ENCODE measurements around the gene NTNG1. TPM values are rescaled to one million over a fixed set of nuclear protein-coding genes. Genes with fewer than 3 reads are reported as not detected.

Gene NTNG1
- total and polyA plus RNA-seq, 3 donors from 2014 or later: 1.8 to 2.3 (median 2.2) TPM

GRCh38 chr1:107480548-107481415 is 339.9 kb downstream of the NTNG1 start:
- intact Hi-C loops (cut with DNase I; ENCODE audit: low total_unique reads): no loop called here
- no peak for TF ChIP-seq CTCF (IDR thresholded peaks at IDR 0.05)
- no peak for TF ChIP-seq POLR2A (IDR thresholded peaks at IDR 0.05)
- peak; percentile 39 for DNase-seq
- Histone ChIP-seq H3K4me3 (peak overlapping the region; percentile 10 to 36), H3K4me1 (peaks cover 3% of the 10 kb centered on the region), H3K9me3 (no peaks in the 10 kb centered on the region), H3K36me3 (ENCODE audit: low read depth, missing control alignments) (no peaks in the 10 kb centered on the region), H3K27me3 (no peaks in the 10 kb centered on the region), H3K27ac (no peak overlapping the region)
- WGBS, 2 donors: 33 to 34% methylated on average over 24 to 26 of the region's 37 CpGs

- Histone ChIP-seq H3K27me3 (no peaks in the 10 kb centered on the region), H3K4me3 (no peak overlapping the region), H3K9me3 (no peaks in the 10 kb centered on the region), H3K36me3 (ENCODE audit: low read depth, missing control alignments) (no peaks in the 10 kb centered on the region), H3K27ac (no peak overlapping the region), H3K4me1 (peaks cover 3% of the 10 kb centered on the region)
- intact Hi-C loops (cut with DNase I; ENCODE audit: low total_unique reads): no loop called here
- 41 to 52% methylated on average over 3 of the region's 3 CpGs for WGBS, 2 donors
- DNase-seq: no peak
- TF ChIP-seq POLR2A (IDR thresholded peaks at IDR 0.05): no peak
- TF ChIP-seq CTCF (IDR thresholded peaks at IDR 0.05): no peak
Measured at GRCh38 chr1:107481756-107482384, 341.0 kb downstream of the NTNG1 start.

GRCh38 chr1:107483949-107484348 is 343.1 kb downstream of the NTNG1 start:
- Histone ChIP-seq H3K36me3 (ENCODE audit: low read depth, missing control alignments) (no peaks in the 10 kb centered on the region), H3K27me3 (no peaks in the 10 kb centered on the region), H3K9me3 (no peaks in the 10 kb centered on the region), H3K4me3 (no peak overlapping the region), H3K4me1 (peaks cover 3% of the 10 kb centered on the region), H3K27ac (no peak overlapping the region)
- WGBS, 2 donors: 85 to 89% methylated on average over 3 of the region's 3 CpGs
- DNase-seq: no peak
- TF ChIP-seq CTCF (IDR thresholded peaks at IDR 0.05): no peak
- TF ChIP-seq POLR2A (IDR thresholded peaks at IDR 0.05): no peak
- intact Hi-C loops (cut with DNase I; ENCODE audit: low total_unique reads): no loop called here

- Histone ChIP-seq H3K27me3 (no peaks in the 10 kb centered on the region), H3K4me3 (no peak overlapping the region), H3K27ac (no peak overlapping the region), H3K9me3 (no peaks in the 10 kb centered on the region), H3K36me3 (ENCODE audit: low read depth, missing control alignments) (no peaks in the 10 kb centered on the region), H3K4me1 (no peaks in the 10 kb centered on the region)
- WGBS, 2 donors: 59 to 70% methylated on average over 3 of the region's 3 CpGs
- no peak for TF ChIP-seq POLR2A (IDR thresholded peaks at IDR 0.05)
- TF ChIP-seq CTCF (IDR thresholded peaks at IDR 0.05): no peak
- intact Hi-C loops (cut with DNase I; ENCODE audit: low total_unique reads): no loop called here
- no peak for DNase-seq
Measured at GRCh38 chr1:107486349-107486748, 345.5 kb downstream of the NTNG1 start.
